Ishikawa (cell line): ENCODE measurements around the gene C10orf105.

Source experiments
- CEBPB ChIP-seq: IDR thresholded peaks from 2 replicates; pipeline ENCODE4 v1.6.1; 2012
- CREB1 ChIP-seq: IDR thresholded peaks from 2 replicates; pipeline ENCODE4 v1.6.1; 2012; ENCODE audit warnings: low read depth
- EGR1 ChIP-seq: IDR thresholded peaks from 2 replicates; pipeline ENCODE4 v1.6.1; 2012
- EP300 ChIP-seq: IDR thresholded peaks from 2 replicates; pipeline ENCODE4 v1.6.1; 2012; ENCODE audit warnings: borderline replicate concordance
- FOXM1 ChIP-seq: IDR thresholded peaks from 2 replicates; pipeline ENCODE4 v1.6.1; 2012; ENCODE audit warnings: low read depth, borderline replicate concordance
- NFIC ChIP-seq: IDR thresholded peaks from 2 replicates; pipeline ENCODE4 v1.6.1; 2012
- RAD21 ChIP-seq: IDR thresholded peaks from 2 replicates; pipeline ENCODE4 v1.6.1; 2012; ENCODE audit warnings: low read depth
- REST ChIP-seq: IDR thresholded peaks from 2 replicates; pipeline ENCODE4 v1.6.1; 2012; ENCODE audit warnings: low read depth, mild to moderate bottlenecking
- TAF1 ChIP-seq: IDR thresholded peaks from 2 replicates; pipeline ENCODE4 v1.6.1; 2012; ENCODE audit warnings: low read depth, mild to moderate bottlenecking
- TCF12 ChIP-seq: IDR thresholded peaks from 2 replicates; pipeline ENCODE4 v1.6.1; 2012; ENCODE audit warnings: low read depth
- TEAD4 ChIP-seq: IDR thresholded peaks from 2 replicates; pipeline ENCODE4 v1.6.1; 2012
- USF1 ChIP-seq: IDR thresholded peaks from 2 replicates; pipeline ENCODE4 v1.6.1; 2012
- YY1 ChIP-seq: IDR thresholded peaks from 2 replicates; pipeline ENCODE4 v1.6.1; 2012; ENCODE audit warnings: low read depth
- ZBTB7A ChIP-seq: IDR thresholded peaks from 2 replicates; pipeline ENCODE4 v1.6.1; 2012; ENCODE audit warnings: low read depth

C10orf105 gene

GRCh38 chr10:71751515-71752224 is 32.1 kb upstream of the C10orf105 start:
- TF ChIP-seq NFIC (no peak), USF1 (no peak), TCF12 (no peak), YY1 (no peak), EGR1 (no peak), CEBPB (no peak), EP300 (no peak), ZBTB7A (no peak), RAD21 (no peak), REST (no peak), FOXM1 (no peak)

GRCh38 chr10:71750986-71751385 is 31.4 kb upstream of the C10orf105 start:
- TF ChIP-seq EP300 = no peak
- TF ChIP-seq TAF1 = no peak
- no peak for TF ChIP-seq FOXM1
- TF ChIP-seq ZBTB7A = no peak
- no peak for TF ChIP-seq USF1
- TF ChIP-seq CREB1 = no peak
- TF ChIP-seq CEBPB = no peak
- no peak for TF ChIP-seq REST
- no peak for TF ChIP-seq NFIC
- TF ChIP-seq TCF12 = no peak
- TF ChIP-seq RAD21 = no peak
- TF ChIP-seq YY1 = no peak
- no peak for TF ChIP-seq TEAD4

GRCh38 chr10:71750124-71750841 is 30.7 kb upstream of the C10orf105 start:
- TF ChIP-seq REST = no peak
- TF ChIP-seq USF1 = no peak
- TF ChIP-seq CREB1 = no peak

- no peak for TF ChIP-seq TAF1
- no peak for TF ChIP-seq CREB1
Measured at GRCh38 chr10:71749396-71749795, 29.8 kb upstream of the C10orf105 start.

- TF ChIP-seq REST (no peak), NFIC (no peak), ZBTB7A (no peak), EGR1 (no peak), YY1 (no peak)
Measured at GRCh38 chr10:71748671-71749191, 29.2 kb upstream of the C10orf105 start.
